ENCODE results near the gene IBA57.

The IBA57 gene

DNA sequence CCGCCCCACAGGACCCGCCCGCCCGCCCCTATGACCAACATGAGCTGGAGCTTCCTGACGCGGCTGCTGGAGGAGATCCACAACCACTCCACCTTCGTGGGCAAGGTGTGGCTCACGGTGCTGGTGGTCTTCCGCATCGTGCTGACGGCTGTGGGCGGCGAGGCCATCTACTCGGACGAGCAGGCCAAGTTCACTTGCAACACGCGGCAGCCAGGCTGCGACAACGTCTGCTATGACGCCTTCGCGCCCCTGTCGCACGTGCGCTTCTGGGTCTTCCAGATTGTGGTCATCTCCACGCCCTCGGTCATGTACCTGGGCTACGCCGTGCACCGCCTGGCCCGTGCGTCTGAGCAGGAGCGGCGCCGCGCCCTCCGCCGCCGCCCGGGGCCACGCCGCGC, 7.9 kb upstream of the IBA57 start:
- no peak for DNase-seq

GRCh38 chr1:228158151-228159007, 7.2 kb upstream of the IBA57 start:
- DNase-seq: no peak

- DNase-seq: no peak
Observed at GRCh38 chr1:228159008-228159665, 6.5 kb upstream of the IBA57 start.

DNA sequence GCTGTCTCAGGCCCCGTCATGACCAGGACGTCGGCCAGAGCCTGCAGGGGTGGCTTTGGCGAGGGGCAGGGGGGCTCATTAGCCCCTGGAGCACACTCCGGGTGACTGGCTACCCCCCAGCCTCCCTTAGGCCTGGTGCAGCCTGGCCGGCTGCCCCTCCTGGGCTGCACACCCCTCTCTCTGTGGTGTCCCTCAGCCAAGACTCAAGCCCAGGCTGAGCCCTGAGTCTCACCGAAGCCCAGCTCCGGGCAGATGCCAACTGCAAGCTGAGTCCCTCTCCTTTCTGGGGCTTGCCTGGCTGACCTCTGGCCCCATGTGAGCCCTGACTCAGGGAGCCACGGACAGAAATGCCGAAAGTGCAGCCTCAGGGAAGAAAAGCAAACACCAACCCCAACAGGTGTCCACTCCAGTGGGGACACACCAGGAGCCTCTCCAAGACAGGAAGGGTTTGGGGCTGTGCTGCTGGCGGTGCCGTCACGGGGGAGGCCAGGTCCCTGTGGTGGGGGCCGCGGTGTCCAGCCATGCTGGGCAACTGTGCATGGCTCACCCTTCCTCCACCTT, 5.3 kb upstream of the IBA57 start:
- DNase-seq: no peak

DNA sequence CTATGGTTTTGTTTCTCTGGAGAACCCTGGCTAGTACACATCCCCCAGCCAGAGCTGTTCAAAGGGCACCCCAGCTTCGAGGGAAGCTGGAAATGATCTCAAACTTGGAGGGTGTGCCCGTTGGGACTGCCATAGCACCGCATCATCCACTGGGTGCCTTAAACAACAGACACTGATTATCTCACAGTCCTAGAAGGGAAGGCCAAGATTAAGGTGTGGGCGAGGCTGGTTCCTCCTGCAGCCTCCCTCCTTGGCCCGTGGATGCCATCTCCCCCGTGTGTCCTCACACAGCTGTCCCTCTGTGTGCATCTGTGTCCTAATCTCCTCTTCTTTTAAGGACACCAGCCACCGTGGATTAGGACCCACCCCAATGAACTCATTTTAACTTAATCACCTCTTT, 4.2 kb upstream of the IBA57 start:
- DNase-seq: no peak

DNA sequence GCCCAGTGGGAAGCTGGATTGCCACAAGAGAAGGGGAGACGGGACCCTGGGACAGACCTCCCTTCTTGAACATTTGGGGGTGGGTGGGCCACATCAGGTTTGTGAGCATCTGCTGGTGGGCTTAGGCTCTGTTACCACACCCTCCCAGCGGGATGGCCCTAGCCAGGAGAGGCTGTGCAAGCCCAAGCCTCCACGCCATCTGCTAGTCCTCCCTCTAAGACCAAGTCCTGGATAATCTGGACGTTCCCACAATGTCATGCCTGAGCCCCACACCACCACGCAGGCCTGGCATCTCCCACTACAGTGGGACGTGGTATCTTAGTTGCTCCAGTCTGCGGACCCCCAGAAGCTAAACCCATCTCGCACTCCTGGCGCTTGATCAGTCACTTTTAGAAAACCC, 3.7 kb upstream of the IBA57 start:
- DNase-seq: no peak

- no peak for DNase-seq
Observed at GRCh38 chr1:228162286-228163006, 3.2 kb upstream of the IBA57 start.

GRCh38 chr1:228163007-228163753, 2.4 kb upstream of the IBA57 start:
- DNase-seq: no peak

DNA sequence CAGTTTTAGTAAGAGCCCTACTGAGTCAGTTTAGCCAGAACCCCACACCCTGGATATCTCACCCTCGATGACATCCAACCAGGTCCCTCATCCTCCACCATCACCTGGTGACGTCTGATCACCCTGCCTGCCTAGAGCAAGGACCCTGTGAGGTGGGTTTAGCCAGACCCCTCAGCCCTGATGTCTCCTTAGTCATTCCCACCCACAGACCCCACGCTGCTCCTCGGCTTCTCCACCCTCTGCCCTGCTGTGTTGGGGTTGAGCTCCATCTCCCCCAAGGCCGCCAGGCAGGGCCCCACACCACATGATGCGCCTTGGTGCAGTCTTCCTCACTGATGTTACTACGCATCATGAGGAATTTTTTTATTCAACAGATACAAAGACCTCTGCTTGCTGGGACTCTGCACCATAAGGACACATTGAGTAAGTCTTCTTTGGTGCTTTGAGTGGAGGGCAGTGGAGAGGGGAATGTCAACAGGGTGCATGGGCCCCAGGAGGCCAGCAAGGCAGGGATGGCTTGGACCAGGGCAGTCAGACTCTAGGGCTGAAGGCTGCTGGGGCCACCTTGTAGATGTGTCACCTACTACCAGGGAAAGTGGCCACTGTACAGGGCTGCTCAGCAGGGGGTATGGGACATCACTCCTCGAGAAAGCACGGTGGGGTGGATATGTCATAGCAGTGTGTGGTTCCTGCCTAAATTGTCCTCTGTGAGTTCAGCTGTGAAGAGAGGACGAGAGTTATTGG, 1.7 kb upstream of the IBA57 start:
- no peak for DNase-seq

DNA sequence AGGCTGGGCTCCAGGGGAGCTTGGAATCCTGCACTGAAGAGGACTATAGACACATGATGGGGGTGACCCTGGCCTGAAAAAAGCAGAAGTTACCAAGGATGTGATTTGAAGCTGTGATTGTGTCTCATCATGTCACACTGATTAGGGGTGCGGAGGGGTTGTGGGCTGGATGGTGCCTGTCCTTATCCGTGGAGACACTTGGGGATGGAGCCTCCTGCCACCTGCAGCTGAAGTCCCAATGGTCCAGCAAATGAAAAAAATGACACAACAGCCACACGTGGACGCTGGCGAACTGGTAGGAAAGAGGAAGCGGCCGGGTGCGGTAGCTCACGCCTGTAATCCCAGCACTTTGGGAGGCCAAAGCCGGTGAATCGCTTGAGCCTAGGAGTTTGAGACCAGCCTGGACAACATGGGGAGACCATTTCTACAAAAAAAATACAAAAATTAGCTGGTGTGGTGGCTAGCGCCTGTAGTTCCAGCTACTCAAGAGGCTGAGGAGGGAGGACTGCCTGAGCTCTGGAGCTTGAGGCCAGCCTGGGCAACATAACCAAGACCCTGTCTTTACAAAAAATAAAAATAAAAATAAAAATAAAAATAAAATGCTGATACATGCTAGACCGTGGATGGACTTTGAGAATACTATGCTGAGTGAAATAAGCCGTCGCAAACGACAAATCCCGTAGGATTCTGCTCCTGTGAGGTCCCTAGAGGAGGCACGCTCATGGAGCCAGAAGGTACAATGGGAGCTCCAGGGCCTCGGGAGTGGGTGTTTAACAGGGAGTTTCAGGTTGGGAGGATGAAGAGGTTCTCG, 838 bp upstream of the IBA57 start:
- DNase-seq: no peak

DNA sequence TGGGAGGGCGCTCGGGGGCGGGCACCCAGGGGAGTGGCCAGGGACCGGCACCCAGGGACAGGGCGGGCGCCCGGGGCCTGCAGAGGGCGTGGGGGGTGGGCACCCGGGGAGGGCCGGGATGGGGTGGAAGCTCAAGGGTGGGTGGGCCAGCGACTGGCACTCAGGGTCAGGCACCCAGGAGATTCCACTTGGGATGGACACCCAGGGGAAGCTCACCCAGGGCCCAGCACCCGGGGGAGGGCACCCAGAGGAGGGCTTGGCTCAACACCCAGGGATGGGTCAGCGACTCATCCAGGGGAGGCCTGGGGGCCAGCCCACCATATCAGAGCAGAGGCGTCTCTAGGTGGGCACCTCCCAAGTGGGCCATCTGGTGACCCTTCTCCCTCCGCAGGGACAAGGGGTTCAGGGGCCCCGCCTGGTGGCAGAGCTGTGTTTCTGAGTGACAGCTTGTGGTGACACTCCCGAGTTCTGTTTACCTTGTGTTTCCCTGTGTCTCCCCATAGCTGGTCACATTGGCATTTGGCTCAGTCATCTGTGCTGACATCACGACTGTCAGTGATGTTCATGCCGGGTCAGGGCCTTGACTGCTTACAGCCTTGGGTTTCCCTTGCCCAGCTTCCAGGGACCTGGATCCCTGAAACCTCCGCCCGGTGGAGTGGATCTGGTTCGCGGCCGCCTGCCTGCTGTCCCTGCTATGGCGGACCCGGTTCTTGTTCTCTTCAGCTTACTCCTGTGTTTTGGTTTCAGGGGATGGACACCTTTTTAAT, 749 bp downstream of the IBA57 start:
- DNase-seq: peak; percentile 78

GRCh38 chr1:228168563-228169270, 3.1 kb downstream of the IBA57 start:
- DNase-seq: no peak

DNA sequence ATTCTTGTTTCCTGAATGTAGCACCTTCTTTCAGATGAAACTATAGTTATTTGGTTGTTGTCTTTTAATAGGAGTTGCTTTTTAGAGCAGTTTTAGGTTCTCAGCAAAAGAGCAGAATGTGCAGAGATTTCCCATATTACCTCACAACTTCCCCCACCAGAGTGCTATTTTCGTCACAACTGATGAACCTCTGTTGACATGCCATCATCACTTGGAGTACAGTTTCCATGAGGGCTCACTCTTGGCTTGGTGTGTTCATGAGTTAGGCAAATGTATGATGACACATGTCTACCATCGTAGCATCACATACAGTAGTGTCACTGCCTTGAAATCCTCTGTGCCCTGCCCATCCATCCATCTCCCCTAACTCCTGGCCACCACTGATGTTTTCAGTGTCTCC, 3.7 kb downstream of the IBA57 start:
- DNase-seq: no peak

DNA sequence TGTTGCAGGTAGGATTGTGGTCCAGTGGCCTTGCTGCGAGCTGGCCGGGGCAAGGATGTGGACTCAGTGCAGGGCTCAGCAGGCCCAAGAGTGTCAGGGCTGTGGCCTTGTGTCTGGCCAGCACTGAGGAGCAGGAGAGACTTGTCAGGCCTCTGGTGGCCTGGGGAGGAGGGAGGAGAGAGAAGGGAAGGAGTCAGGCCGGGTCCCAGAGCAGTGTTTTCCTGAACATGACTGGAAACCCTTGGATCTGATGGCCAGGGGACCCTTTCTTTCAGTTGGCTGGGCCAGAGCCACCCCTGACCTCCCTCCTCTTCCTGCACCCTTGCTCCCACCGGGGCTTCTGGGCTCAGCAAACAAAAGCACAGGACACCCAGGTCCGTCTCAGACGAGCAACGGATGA, 5.1 kb downstream of the IBA57 start:
- no peak for DNase-seq

GRCh38 chr1:228171221-228171891, 5.8 kb downstream of the IBA57 start:
- DNase-seq: no peak

DNA sequence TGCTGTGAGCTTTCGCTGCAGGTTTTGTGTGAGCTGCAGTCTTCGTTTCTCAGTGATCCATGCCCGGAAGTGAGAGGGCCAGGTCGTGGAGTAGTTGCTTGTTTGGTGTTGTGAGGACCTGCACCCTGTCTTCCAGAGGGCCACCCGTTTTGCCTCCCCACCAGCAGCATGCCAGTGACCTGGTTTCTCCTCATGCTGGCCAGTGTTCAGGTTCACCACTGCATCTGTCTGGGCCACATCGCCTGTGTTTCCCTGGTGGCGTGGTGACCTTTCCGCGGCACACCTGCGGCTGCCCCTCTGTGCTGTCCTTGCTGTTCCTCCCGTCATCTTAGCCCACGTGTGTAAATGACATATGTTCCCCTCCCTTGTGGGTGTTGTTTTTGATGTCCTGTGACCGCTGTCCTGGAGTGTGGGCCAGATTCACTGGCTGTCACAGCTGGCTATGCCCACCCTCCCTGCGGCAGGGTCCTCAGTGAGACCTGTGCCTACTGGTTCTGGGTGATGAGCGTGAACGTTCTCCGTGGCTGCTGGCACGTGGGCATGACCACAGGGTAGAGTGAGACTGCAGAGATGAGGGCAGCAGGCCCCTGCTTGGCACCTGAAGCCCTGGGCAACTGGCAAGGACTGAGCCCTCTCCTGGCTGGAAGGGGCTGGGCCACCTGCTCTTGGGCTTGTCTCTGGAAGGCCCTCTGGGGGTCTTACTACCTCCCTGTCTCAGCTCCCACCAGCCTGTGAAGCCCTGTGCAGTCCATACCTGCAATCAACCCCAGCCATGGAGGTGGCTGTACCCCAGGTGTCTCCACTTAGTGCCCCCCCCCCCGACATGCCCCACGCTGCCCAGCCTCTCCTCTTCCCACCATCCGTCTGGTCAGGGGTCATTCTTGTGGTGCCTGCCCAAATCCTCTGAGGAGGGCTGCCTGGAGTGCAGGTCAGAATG, 7.3 kb downstream of the IBA57 start:
- DNase-seq: no peak

DNA sequence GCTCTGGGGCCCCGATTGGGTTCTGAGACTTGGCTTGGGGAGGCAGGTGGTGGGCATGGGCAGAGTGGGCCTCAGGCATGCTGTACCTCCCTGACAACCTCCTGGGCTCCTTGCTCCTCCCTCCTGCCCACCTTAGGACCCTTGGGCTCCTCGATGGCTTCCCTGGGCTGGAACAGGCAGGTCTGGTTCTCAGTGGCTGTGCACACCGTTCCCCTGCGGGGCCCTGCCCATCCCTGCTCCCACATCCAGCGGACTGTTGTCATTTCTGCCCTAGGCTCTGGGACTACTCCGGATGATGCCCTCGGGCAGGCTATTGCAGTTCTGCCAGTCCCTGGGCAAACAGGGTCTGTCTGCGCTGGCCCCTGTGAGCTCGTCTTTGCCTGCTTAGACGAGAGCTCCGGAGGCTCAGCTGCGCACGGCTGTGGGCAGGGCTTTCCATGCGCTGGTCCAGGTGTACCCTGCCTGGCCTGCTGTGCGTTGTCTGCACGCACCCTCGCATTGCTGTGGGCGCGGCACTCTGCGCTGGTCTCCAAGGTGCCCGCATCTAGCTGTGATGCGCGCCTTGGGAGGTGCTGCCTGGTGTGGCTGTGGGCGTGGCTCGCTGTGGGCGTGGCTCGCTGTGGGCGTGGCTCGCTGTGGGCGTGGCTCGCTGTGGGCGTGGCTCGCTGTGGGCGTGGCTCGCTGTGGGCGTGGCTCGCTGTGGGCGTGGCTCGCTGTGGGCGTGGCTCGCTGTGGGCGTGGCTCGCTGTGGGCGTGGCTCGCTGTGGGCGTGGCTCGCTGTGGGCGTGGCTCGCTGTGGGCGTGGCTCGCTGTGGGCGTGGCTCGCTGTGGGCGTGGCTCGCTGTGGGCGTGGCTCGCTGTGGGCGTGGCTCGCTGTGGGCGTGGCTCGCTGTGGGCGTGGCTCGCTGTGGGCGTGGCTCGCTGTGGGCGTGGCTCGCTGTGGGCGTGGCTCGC, 8.2 kb downstream of the IBA57 start:
- DNase-seq: peak; percentile 33
